ENCODE data around the gene GTF2IRD1. TPM values are rescaled to one million over a fixed set of nuclear protein-coding genes. Genes with fewer than 3 reads are reported as not detected.

The GTF2IRD1 gene
- total RNA-seq, 1 experiment from 2014 or later: 73.6 TPM

GRCh38 chr7:74584160-74584954, 130.7 kb downstream of the GTF2IRD1 start:
- Histone ChIP-seq H3K4me1 (ENCODE audit: insufficient read depth, low read length, poor library complexity, severe bottlenecking) (no peaks in the 10 kb centered on the region), H3K36me3 (ENCODE audit: insufficient read depth, low read length, poor library complexity, severe bottlenecking) (no peaks in the 10 kb centered on the region), H3K27ac (ENCODE audit: low read depth, low read length, poor library complexity, severe bottlenecking) (no peak overlapping the region), H3K9me3 (ENCODE audit: low read depth, low read length, poor library complexity, severe bottlenecking) (no peaks in the 10 kb centered on the region), H3K27me3 (replicated peaks; ENCODE audit: insufficient read depth, low read depth, low read length, poor library complexity) (no peaks in the 10 kb centered on the region), H3K4me3 (ENCODE audit: low read depth, low read length, poor library complexity, severe bottlenecking) (no peak overlapping the region)
- TF ChIP-seq EZH2 (IDR thresholded peaks at IDR 0.05; ENCODE audit: borderline replicate concordance, low read depth, low read length, poor library complexity, severe bottlenecking): no peak
- no peak for TF ChIP-seq CTCF (conservative IDR thresholded peaks at IDR 0.05; ENCODE audit: low read depth, low read length)
- CTCF ChIA-PET: no interaction called here
- DNase-seq (ENCODE audit: low spot score): no peak
- intact Hi-C loops (cut with micrococcal nuclease; ENCODE audit: unreplicated experiment): no loop called here
- POLR2A ChIA-PET (ENCODE audit: low non-redundant PET): no interaction called here
- no TSS peak for BruUV-seq (replicated peaks)

GRCh38 chr7:74585844-74586243, 132.1 kb downstream of the GTF2IRD1 start:
- no peaks in the 10 kb centered on the region for H3K4me1 ChIP-seq (ENCODE audit: insufficient read depth, low read length, poor library complexity, severe bottlenecking)
- no peak overlapping the region for H3K4me3 ChIP-seq (ENCODE audit: low read depth, low read length, poor library complexity, severe bottlenecking)
- H3K9me3 ChIP-seq (ENCODE audit: low read depth, low read length, poor library complexity, severe bottlenecking): no peaks in the 10 kb centered on the region
- H3K27ac ChIP-seq (ENCODE audit: low read depth, low read length, poor library complexity, severe bottlenecking): no peak overlapping the region
- H3K36me3 ChIP-seq (ENCODE audit: insufficient read depth, low read length, poor library complexity, severe bottlenecking): no peaks in the 10 kb centered on the region
- BruUV-seq (replicated peaks): no TSS peak
- ChIA-PET CTCF (no interaction called here), POLR2A (ENCODE audit: low non-redundant PET) (no interaction called here)
- TF ChIP-seq EZH2 (IDR thresholded peaks at IDR 0.05; ENCODE audit: borderline replicate concordance, low read depth, low read length, poor library complexity, severe bottlenecking) (no peak), CTCF (conservative IDR thresholded peaks at IDR 0.05; ENCODE audit: low read depth, low read length) (no peak)
- intact Hi-C loops (cut with micrococcal nuclease; ENCODE audit: unreplicated experiment): no loop called here
- H3K27me3 ChIP-seq (replicated peaks; ENCODE audit: insufficient read depth, low read depth, low read length, poor library complexity): no peaks in the 10 kb centered on the region
- DNase-seq (ENCODE audit: low spot score): no peak

GRCh38 chr7:74586258-74587175, 132.8 kb downstream of the GTF2IRD1 start:
- Histone ChIP-seq H3K4me1 (ENCODE audit: insufficient read depth, low read length, poor library complexity, severe bottlenecking) (no peaks in the 10 kb centered on the region), H3K4me3 (ENCODE audit: low read depth, low read length, poor library complexity, severe bottlenecking) (no peak overlapping the region), H3K36me3 (ENCODE audit: insufficient read depth, low read length, poor library complexity, severe bottlenecking) (peaks cover 4% of the 10 kb centered on the region), H3K9me3 (ENCODE audit: low read depth, low read length, poor library complexity, severe bottlenecking) (no peaks in the 10 kb centered on the region), H3K27me3 (replicated peaks; ENCODE audit: insufficient read depth, low read depth, low read length, poor library complexity) (no peaks in the 10 kb centered on the region), H3K27ac (ENCODE audit: low read depth, low read length, poor library complexity, severe bottlenecking) (no peak overlapping the region)
- TF ChIP-seq EZH2 (IDR thresholded peaks at IDR 0.05; ENCODE audit: borderline replicate concordance, low read depth, low read length, poor library complexity, severe bottlenecking) (no peak), CTCF (conservative IDR thresholded peaks at IDR 0.05; ENCODE audit: low read depth, low read length) (no peak)
- no TSS peak for BruUV-seq (replicated peaks)
- ChIA-PET CTCF (no interaction called here), POLR2A (ENCODE audit: low non-redundant PET) (no interaction called here)
- DNase-seq (ENCODE audit: low spot score): no peak
- intact Hi-C loops (cut with micrococcal nuclease; ENCODE audit: unreplicated experiment): no loop called here

Data from A673 (cell line).